SK-N-SH treated with all-trans-retinoic acid at 6 μM for 48 hours (cell line): ENCODE results near the gene HOXC4.

Experiments
- CREB5 ChIP-seq: fragments of 250-450 bp; sonication (Bioruptor Pico); IDR thresholded peaks from 2 replicates; pipeline ENCODE4 v1.5.1; 2020; ENCODE audit warnings: low read depth, mild to moderate bottlenecking, moderate library complexity
- GLIS3 ChIP-seq: fragments of 250-450 bp; sonication (Bioruptor Pico); IDR thresholded peaks from 2 replicates; pipeline ENCODE4 v1.5.0; 2020; ENCODE audit warnings: mild to moderate bottlenecking, moderate library complexity
- OSR1 ChIP-seq: fragments of 250-450 bp; sonication (Bioruptor Pico); IDR thresholded peaks from 2 replicates; pipeline ENCODE4 v1.8.0; 2022; ENCODE audit warnings: moderate library complexity, mild to moderate bottlenecking, inconsistent platforms
- PATZ1 ChIP-seq: fragments of 250-450 bp; sonication (Bioruptor Pico); IDR thresholded peaks from 2 replicates; pipeline ENCODE4 v1.8.0; 2020; ENCODE audit warnings: mild to moderate bottlenecking, moderate library complexity, borderline replicate concordance
- POU6F1 ChIP-seq: fragments of 250-450 bp; sonication (Bioruptor Pico); IDR thresholded peaks from 2 replicates; pipeline ENCODE4 v1.8.0; 2021; ENCODE audit warnings: low read depth, mild to moderate bottlenecking, moderate library complexity, borderline replicate concordance
- RARB ChIP-seq: fragments of 250-450 bp; sonication (Bioruptor Pico); IDR thresholded peaks from 2 replicates; pipeline ENCODE4 v1.8.0; 2021; ENCODE audit warnings: mild to moderate bottlenecking, moderate library complexity
- SNAI2 ChIP-seq: fragments of 250-450 bp; sonication (Bioruptor Pico); IDR thresholded peaks from 2 replicates; pipeline ENCODE4 v1.5.0; 2020; ENCODE audit warnings: mild to moderate bottlenecking, moderate library complexity

GRCh38 chr12:54016478-54016964 lies 37.1 kb upstream of the HOXC4 start:
- TF ChIP-seq SNAI2 (CRISPR knock-in tag) (no peak), GLIS3 (CRISPR knock-in tag) (no peak), RARB (CRISPR knock-in tag) (no peak), PATZ1 (CRISPR knock-in tag) (no peak), POU6F1 (CRISPR knock-in tag) (no peak), CREB5 (CRISPR knock-in tag) (no peak), OSR1 (CRISPR knock-in tag) (no peak)
